Heart left ventricle (tissue), 16 donors: Measurements from ENCODE around the gene RASA4. TPM values are rescaled to one million over a fixed set of nuclear protein-coding genes. Genes with fewer than 3 reads are reported as not detected.
"Not testable (repeated sequence)": the region's sequence is repeated elsewhere in the genome, so short reads cannot be mapped to it uniquely, and the experiment has no call there.

Experiments used
- ATAC-seq, 4 donors: fragments of 200-7000 bp; cut with Tn5 transposase; one replicate each; pipeline ENCODE4 v1.9.1; 2020 to 2022; ENCODE audit warnings: moderate library complexity in 4 of 4, mild to moderate bottlenecking in 3 of 4, moderate number of reproducible peaks in 1 of 4
- DNase-seq, 5 donors: peaks; one replicate each; pipeline ENCODE4 v3.0.0-alpha.2; 2020
- H3K27ac ChIP-seq, 12 donors: fragments of 200-600 bp; sonication (generic) in 4 of 12; one replicate each; pipeline versions ENCODE4 v1.5.0 to v1.8.0; 2016 to 2022; ENCODE audit warnings: mild to moderate bottlenecking in 2 of 12
- H3K27me3 ChIP-seq, 9 donors: fragments of 200-600 bp; sonication (generic) in 2 of 9; one replicate each; pipeline versions ENCODE4 v1.5.1 to v1.8.0; 2016 to 2022; ENCODE audit warnings: mild to moderate bottlenecking in 3 of 9
- H3K36me3 ChIP-seq, 9 donors: fragments of 200-600 bp; sonication (generic) in 2 of 9; one replicate each; pipeline versions ENCODE4 v1.5.0 to v1.8.0; 2018 to 2022; ENCODE audit warnings: mild to moderate bottlenecking in 2 of 9
- H3K4me1 ChIP-seq, 12 donors: fragments of 200-600 bp; sonication (generic) in 4 of 12; one replicate each; pipeline versions ENCODE4 v1.5.0 to v1.8.0; 2016 to 2022; ENCODE audit warnings: mild to moderate bottlenecking in 3 of 12
- H3K4me3 ChIP-seq, 12 donors: fragments of 200-600 bp; sonication (generic) in 4 of 12; one replicate each; pipeline versions ENCODE4 v1.5.0 to v1.8.0; 2017 to 2022; ENCODE audit warnings: mild to moderate bottlenecking in 9 of 12, moderate library complexity in 4 of 12
- H3K9me3 ChIP-seq, 12 donors: fragments of 200-600 bp; sonication (generic) in 4 of 12; one replicate each; pipeline versions ENCODE4 v1.5.0 to v1.8.0; 2016 to 2022; ENCODE audit warnings: mild to moderate bottlenecking in 1 of 12
- WGBS, 4 donors: extraction: QIAGEN DNeasy Blood & Tissue Kit in 2 of 4; methylation state at CpG; one replicate each; pipeline versions ENCODE4 v1.1.5 to v1.1.7; 2013 to 2018; 5-methylcytosine and 5-hydroxymethylcytosine counted together
- intact Hi-C, 10 donors: fragments of 100-400 bp; cut with DNase I; formaldehyde crosslinking; loops; one replicate each; pipeline versions ENCODE4 v1.11.1 to v1.14.2; 2022
- polyA plus RNA-seq, 2 donors: library from polyadenylated mRNA; stranded (reverse); fragments of 200-250 nt; gene quantifications; one replicate each; pipeline ENCODE4 v1.2.3, GENCODE V29; 2013
- total RNA-seq, 9 donors: library from RNA; depleted of rRNA in 2 of 9; stranded (reverse); fragments of >200 nt in 2 of 9; fragmentation: NEBNext Ultra II Directional in 3 of 9; extraction: Animal tissue kit (Norgen Biotek cat#: 25700) in 3 of 9; gene quantifications; one replicate each; pipeline versions ENCODE4 v1.1.0 to v1.2.4, GENCODE V29; 2016 to 2023
- donor health status: ischemic (EF 13 %, LVEDD 7.1; RV severe dilation, severe dysfunction).
- donor health status: healthy with polysubstance abuse.
- donor health status: DM: no; HTN: yes; CAD: no.
- donor health status: DM: no; HTN: no; CAD: no.
- donor health status: ischemic (EF 25% LVEDD 6.9; RV normal size, moderate dysfunction).
- donor health status: ischemic (EF 25% LVEDD 5.7; RV mildly dilated, moderate dysfunction).
- donor health status: healthy.
- donor health status: DM: yes; HTN: yes; CAD: no.
- donor health status: ischemic (EF 35%, LVEDD 5.7; RV mildly dilated, moderate dysfunction).
- donor health status: nonischemic (EF 11% LVEDD 7.7; RV severe dilation, severe dysfunction).
- donor health status: DM: yes; HTN: yes; CAD: no.
- donor health status: PGD.
- donor health status: ischemic (EF 29% LVEDD 5.4; RV normal size, mild dysfunction).
- donor health status: nonischemic (EF 23%, LVEDD 6.1; RV moderate dilation, normal function).

The RASA4 gene
- total and polyA plus RNA-seq, 11 donors, result 6.3 to 106 (median 12.1) TPM

DNA sequence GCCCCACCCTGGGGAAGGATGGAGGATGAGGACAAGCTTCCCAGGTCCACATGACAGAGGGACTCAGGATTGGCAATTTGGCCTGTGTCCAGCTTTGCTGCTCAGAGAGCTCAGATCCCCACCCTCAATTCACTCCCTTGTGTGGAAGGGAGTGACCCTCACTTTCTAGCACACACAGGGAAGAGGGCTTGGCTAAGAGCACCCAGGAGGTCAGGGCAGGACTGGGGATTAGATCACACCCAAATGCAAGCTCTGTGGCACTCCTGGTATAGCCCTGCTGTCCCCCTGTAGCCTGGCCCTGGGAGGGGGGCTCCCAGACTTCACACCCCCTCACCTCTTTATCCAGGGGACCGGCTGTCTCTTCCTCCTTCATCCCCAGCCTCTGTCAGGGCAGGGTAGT, 72.2 kb downstream of the RASA4 start:
- H3K4me3 ChIP-seq, H3K36me3 ChIP-seq, DNase-seq, intact Hi-C loops, H3K27me3 ChIP-seq, H3K27ac ChIP-seq, H3K9me3 ChIP-seq, H3K4me1 ChIP-seq: not testable (repeated sequence)
- ATAC-seq, result peak in 2 of 4 donors; percentile 15 to 18
- WGBS, 4 donors, result no CpG with 5 or more reads among the region's 1 CpG

- H3K4me1 ChIP-seq, H3K27ac ChIP-seq, H3K4me3 ChIP-seq, H3K36me3 ChIP-seq, DNase-seq, intact Hi-C loops, H3K9me3 ChIP-seq, H3K27me3 ChIP-seq: not testable (repeated sequence)
- peak in 3 of 4 donors; percentile 28 to 41 (median 32) for ATAC-seq
- WGBS, 4 donors, result no CpG with 5 or more reads among the region's 8 CpGs
Observed at GRCh38 chr7:102543596-102543995, 73.0 kb downstream of the RASA4 start, which contains the start of gene UPK3BL2. UPK3BL2 (minus strand) TSS chr7:102543696; CDS start chr7:102543636, 60 bp downstream.

- peak in 1 of 5 donors; percentile 20 for DNase-seq
- ATAC-seq, H3K4me1 ChIP-seq, H3K4me3 ChIP-seq, intact Hi-C loops, H3K27me3 ChIP-seq, H3K9me3 ChIP-seq, H3K27ac ChIP-seq, H3K36me3 ChIP-seq: not testable (repeated sequence)
- 87 to 98% (median 94%) methylated on average over 6 to 7 of the region's 11 CpGs for WGBS, 4 donors
Observed at GRCh38 chr7:102542771-102543170, 73.8 kb downstream of the RASA4 start.

DNA sequence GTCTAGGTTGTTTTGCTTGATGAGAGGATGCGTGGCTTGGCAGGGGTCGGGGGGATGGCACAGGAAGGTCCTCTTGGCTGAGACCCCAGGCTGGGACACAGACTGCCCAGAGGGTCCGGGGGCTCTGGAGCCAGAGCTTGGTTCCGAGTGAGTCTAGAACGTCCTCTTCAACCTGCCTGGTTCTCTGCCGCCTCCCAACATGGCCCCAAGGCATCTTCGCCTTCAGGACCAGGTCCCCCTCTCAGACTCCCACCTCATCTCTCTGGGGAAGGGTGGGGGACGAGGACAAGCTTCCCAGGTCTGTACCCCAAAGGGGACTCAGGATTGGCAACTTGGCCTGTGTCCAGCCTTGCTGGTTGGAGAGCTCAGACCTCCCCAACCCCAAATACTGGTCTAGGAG, 74.5 kb downstream of the RASA4 start:
- H3K4me3 ChIP-seq, H3K36me3 ChIP-seq, H3K27ac ChIP-seq, H3K27me3 ChIP-seq, intact Hi-C loops, H3K9me3 ChIP-seq, H3K4me1 ChIP-seq: not testable (repeated sequence)
- 98 to 100% methylated on average over 4 of the region's 8 CpGs; no CpG with 5 or more reads in 2 of the 4 donors for WGBS, 4 donors
- ATAC-seq, result peak in 1 of 4 donors; percentile 3
- peak in 1 of 5 donors; percentile 33 for DNase-seq

DNA sequence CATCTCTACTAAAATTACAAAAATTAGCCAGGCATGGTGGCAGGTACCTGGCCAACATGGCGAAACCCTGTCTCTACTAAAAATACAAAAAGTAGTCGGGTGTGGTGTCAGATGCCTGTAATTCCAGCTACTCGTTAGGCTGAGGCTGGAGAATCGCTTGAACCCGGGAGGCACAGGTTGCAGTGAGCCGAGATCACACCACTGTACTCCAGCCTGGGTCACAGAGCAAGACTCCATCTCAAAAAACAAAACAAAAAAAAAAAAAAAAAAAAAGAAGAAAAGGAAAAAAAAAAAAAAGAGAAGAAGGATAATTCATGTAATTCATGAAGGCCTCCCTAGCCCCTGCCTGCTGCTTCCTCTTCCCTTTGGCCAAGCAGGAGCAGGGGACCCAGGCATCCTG, 76.0 kb downstream of the RASA4 start:
- H3K27ac ChIP-seq, H3K9me3 ChIP-seq, intact Hi-C loops, H3K4me3 ChIP-seq, ATAC-seq, H3K36me3 ChIP-seq, H3K27me3 ChIP-seq, H3K4me1 ChIP-seq: not testable (repeated sequence)
- peak in 1 of 5 donors; percentile 28 for DNase-seq
- WGBS, 4 donors, result 92 to 96% (median 93%) methylated on average over 3 to 6 of the region's 6 CpGs

- DNase-seq, H3K9me3 ChIP-seq, H3K27me3 ChIP-seq, H3K27ac ChIP-seq, H3K36me3 ChIP-seq, ATAC-seq, intact Hi-C loops, H3K4me3 ChIP-seq, H3K4me1 ChIP-seq: not testable (repeated sequence)
- WGBS, 4 donors, result 52 to 77% (median 71%) methylated on average over 2 to 4 of the region's 8 CpGs
Observed at GRCh38 chr7:102535062-102535615, 81.4 kb downstream of the RASA4 start.

DNA sequence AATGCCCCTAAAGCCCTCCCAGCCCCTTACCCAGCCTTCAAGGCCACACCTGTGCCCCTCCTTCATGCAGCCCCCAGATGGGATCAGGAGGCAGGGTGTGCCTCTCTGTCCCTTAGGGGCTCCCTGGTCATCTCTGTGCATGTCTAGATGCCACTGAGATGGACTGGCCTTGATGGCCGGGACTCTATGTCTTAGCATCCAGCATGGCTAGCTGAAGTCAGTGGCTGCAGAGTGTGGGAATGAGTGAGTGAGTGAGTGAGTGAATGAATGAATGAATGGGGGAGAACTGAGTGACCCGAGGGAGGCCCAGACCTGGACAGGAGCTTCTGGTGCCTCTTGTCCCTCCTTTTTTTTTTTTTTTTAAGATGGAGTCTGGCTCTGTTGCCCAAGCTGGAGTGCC, 84.4 kb downstream of the RASA4 start:
- H3K36me3 ChIP-seq, intact Hi-C loops, ATAC-seq, DNase-seq, H3K27ac ChIP-seq, H3K27me3 ChIP-seq, H3K4me1 ChIP-seq, H3K9me3 ChIP-seq, H3K4me3 ChIP-seq: not testable (repeated sequence)
- 94 to 100% (median 96%) methylated on average over 2 of the region's 2 CpGs for WGBS, 4 donors

GRCh38 chr7:102531583-102531982, 85.0 kb downstream of the RASA4 start:
- intact Hi-C loops, H3K27ac ChIP-seq, H3K27me3 ChIP-seq, H3K4me3 ChIP-seq, H3K36me3 ChIP-seq, H3K9me3 ChIP-seq, H3K4me1 ChIP-seq, ATAC-seq: not testable (repeated sequence)
- no CpG with 5 or more reads among the region's 7 CpGs for WGBS, 4 donors
- DNase-seq, result peak in 1 of 5 donors; percentile 22

- 94 to 97% (median 96%) methylated on average over 2 to 3 of the region's 13 CpGs; no CpG with 5 or more reads in 1 of the 4 donors for WGBS, 4 donors
- H3K9me3 ChIP-seq, H3K36me3 ChIP-seq, H3K4me1 ChIP-seq, H3K4me3 ChIP-seq, intact Hi-C loops, H3K27me3 ChIP-seq: not testable (repeated sequence)
- H3K27ac ChIP-seq, result peak overlapping the region in 1 of 12 donors; percentile 19
- ATAC-seq (peak; percentile 25 to 66 (median 41)), DNase-seq (peak in 1 of 5 donors; percentile 5)
Observed at GRCh38 chr7:102527822-102528793, 88.4 kb downstream of the RASA4 start.

- ATAC-seq (peak in 3 of 4 donors; percentile 10 to 31 (median 10)), DNase-seq (peak in 1 of 5 donors; percentile 2)
- intact Hi-C loops, H3K27me3 ChIP-seq, H3K36me3 ChIP-seq, H3K27ac ChIP-seq, H3K9me3 ChIP-seq, H3K4me3 ChIP-seq, H3K4me1 ChIP-seq: not testable (repeated sequence)
- 60 to 83% (median 74%) methylated on average over 1 of the region's 8 CpGs for WGBS, 4 donors
Observed at GRCh38 chr7:102527182-102527581, 89.4 kb downstream of the RASA4 start.

- H3K27me3 ChIP-seq, intact Hi-C loops, H3K9me3 ChIP-seq, H3K27ac ChIP-seq, H3K36me3 ChIP-seq, H3K4me1 ChIP-seq, H3K4me3 ChIP-seq: not testable (repeated sequence)
- DNase-seq (peak in 2 of 5 donors; percentile 8 to 10), ATAC-seq (peak in 2 of 4 donors; percentile 4 to 5)
- 60 to 74% (median 60%) methylated on average over 1 of the region's 2 CpGs; no CpG with 5 or more reads in 1 of the 4 donors for WGBS, 4 donors
Observed at GRCh38 chr7:102524803-102525202, 91.8 kb downstream of the RASA4 start.
